Kidney glomerular epithelial cell (primary cell): ENCODE results near the gene NR5A1.

Experiments
- DNase-seq: peaks from one replicate; lab custom pipeline; 2025; lab: John Stamatoyannopoulos, UW

Gene NR5A1

GRCh38 chr9:124514125-124514524 is 6.9 kb upstream of the NR5A1 start:
- DNase-seq = no peak

GRCh38 chr9:124513376-124513994 is 6.3 kb upstream of the NR5A1 start:
- DNase-seq = no peak

- DNase-seq = no peak
Observed at GRCh38 chr9:124512806-124513204, 5.6 kb upstream of the NR5A1 start.

- no peak for DNase-seq
Observed at GRCh38 chr9:124511891-124512805, 4.9 kb upstream of the NR5A1 start.

GRCh38 chr9:124511426-124511840 is 4.2 kb upstream of the NR5A1 start:
- DNase-seq = no peak

- no peak for DNase-seq
Observed at GRCh38 chr9:124510650-124511425, 3.6 kb upstream of the NR5A1 start.

- DNase-seq = no peak
Observed at GRCh38 chr9:124507880-124508423, 753 bp upstream of the NR5A1 start.

- no peak for DNase-seq
Observed at GRCh38 chr9:124506433-124506832, 766 bp downstream of the NR5A1 start.

GRCh38 chr9:124505901-124506346 is 1.3 kb downstream of the NR5A1 start:
- no peak for DNase-seq

- DNase-seq = no peak
Observed at GRCh38 chr9:124505006-124505900, 1.9 kb downstream of the NR5A1 start.

- no peak for DNase-seq
Observed at GRCh38 chr9:124504530-124505005, 2.6 kb downstream of the NR5A1 start.

- no peak for DNase-seq
Observed at GRCh38 chr9:124503713-124504529, 3.3 kb downstream of the NR5A1 start.

- no peak for DNase-seq
Observed at GRCh38 chr9:124502711-124503702, 4.2 kb downstream of the NR5A1 start.

GRCh38 chr9:124501771-124502320 is 5.4 kb downstream of the NR5A1 start:
- no peak for DNase-seq

GRCh38 chr9:124500796-124501611 is 6.2 kb downstream of the NR5A1 start:
- DNase-seq = no peak

GRCh38 chr9:124500028-124500795 is 7.0 kb downstream of the NR5A1 start:
- DNase-seq = no peak

- DNase-seq = no peak
Observed at GRCh38 chr9:124499216-124499615, 8.0 kb downstream of the NR5A1 start.
